ENCODE measurements around the gene CRYGC.

DNA sequence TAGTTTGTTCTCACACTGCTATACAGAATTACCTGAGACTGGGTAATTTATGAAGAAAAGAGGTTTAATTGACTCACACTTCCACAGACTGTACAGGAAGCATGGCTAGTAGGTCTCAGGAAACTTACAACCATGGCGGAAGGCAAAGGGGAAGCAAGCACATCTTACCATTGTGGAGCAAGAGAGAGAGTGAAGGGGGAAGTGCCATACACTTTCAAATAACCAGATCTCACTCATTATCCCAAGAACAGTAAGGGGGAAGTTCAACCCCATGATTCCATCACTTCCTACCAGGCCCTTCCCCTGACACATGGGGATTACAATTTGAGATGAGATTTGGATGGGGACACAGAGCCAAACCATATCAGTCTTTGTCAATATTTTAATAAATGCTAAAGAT is 21.3 kb upstream of the CRYGC start:
- no peak for TF ChIP-seq POLR2A (IDR thresholded peaks at IDR 0.05)
- TF ChIP-seq, protein P1, sequence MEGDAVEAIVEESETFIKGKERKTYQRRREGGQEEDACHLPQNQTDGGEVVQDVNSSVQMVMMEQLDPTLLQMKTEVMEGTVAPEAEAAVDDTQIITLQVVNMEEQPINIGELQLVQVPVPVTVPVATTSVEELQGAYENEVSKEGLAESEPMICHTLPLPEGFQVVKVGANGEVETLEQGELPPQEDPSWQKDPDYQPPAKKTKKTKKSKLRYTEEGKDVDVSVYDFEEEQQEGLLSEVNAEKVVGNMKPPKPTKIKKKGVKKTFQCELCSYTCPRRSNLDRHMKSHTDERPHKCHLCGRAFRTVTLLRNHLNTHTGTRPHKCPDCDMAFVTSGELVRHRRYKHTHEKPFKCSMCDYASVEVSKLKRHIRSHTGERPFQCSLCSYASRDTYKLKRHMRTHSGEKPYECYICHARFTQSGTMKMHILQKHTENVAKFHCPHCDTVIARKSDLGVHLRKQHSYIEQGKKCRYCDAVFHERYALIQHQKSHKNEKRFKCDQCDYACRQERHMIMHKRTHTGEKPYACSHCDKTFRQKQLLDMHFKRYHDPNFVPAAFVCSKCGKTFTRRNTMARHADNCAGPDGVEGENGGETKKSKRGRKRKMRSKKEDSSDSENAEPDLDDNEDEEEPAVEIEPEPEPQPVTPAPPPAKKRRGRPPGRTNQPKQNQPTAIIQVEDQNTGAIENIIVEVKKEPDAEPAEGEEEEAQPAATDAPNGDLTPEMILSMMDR (IDR thresholded peaks at IDR 0.05) = no peak

Measured in stomach (tissue), 4 donors.